GM23338 (cell line): Measurements from ENCODE around the gene CADPS. TPM values are rescaled to one million over a fixed set of nuclear protein-coding genes. Genes with fewer than 3 reads are reported as not detected.

ENCODE experiments used
- ATAC-seq: fragments of 200-7000 bp; cut with Tn5 transposase; 3 replicates; pipeline ENCODE4 v1.9.1; 2020
- DNase-seq: peaks from one replicate; pipeline ENCODE4 v3.0.0-alpha.2; 2015; ENCODE audit warnings: low spot score
- H2AFZ ChIP-seq: fragments of 200-600 bp; sonication (generic); 2 replicates; pipeline ENCODE4 v1.8.0; 2016; ENCODE audit warnings: antibody characterized with exemption, mild to moderate bottlenecking, moderate library complexity
- H3F3A ChIP-seq: fragments of 200-600 bp; sonication (generic); replicated peaks from 2 replicates; pipeline ENCODE4 v1.8.0; 2017; ENCODE audit warnings: antibody characterized with exemption, mixed run types, low read depth
- H3K27ac ChIP-seq: fragments of 200-600 bp; sonication (generic); 2 replicates; pipeline ENCODE4 v1.6.1; 2016; ENCODE audit warnings: low read depth
- H3K27me3 ChIP-seq: fragments of 200-600 bp; sonication (generic); 2 replicates; pipeline ENCODE4 v1.8.0; 2016; ENCODE audit warnings: mild to moderate bottlenecking, mixed run types, moderate library complexity; ENCODE audit not compliant: insufficient read depth
- H3K36me3 ChIP-seq: fragments of 200-600 bp; sonication (generic); 2 replicates; pipeline ENCODE4 v1.8.0; 2016; ENCODE audit warnings: mild to moderate bottlenecking; ENCODE audit not compliant: insufficient read depth
- H3K4me1 ChIP-seq: fragments of 200-600 bp; sonication (generic); 2 replicates; pipeline ENCODE4 v1.8.0; 2016; ENCODE audit warnings: mild to moderate bottlenecking, moderate library complexity; ENCODE audit not compliant: insufficient read depth
- H3K4me2 ChIP-seq: fragments of 200-600 bp; sonication (generic); 2 replicates; pipeline ENCODE4 v1.7.1; 2017; ENCODE audit warnings: mixed run types
- H3K4me3 ChIP-seq: fragments of 200-600 bp; sonication (generic); 2 replicates; pipeline ENCODE4 v1.6.1; 2016; ENCODE audit warnings: mixed run types
- H3K79me2 ChIP-seq: fragments of 200-600 bp; sonication (generic); replicated peaks from 2 replicates; pipeline ENCODE4 v1.8.0; 2017; ENCODE audit warnings: mild to moderate bottlenecking; ENCODE audit not compliant: insufficient read depth
- H3K9me2 ChIP-seq: fragments of 200-600 bp; sonication (generic); 2 replicates; pipeline ENCODE4 v1.8.0; 2017; ENCODE audit not compliant: insufficient read depth
- H4K20me1 ChIP-seq: fragments of 200-600 bp; sonication (generic); replicated peaks from 2 replicates; pipeline ENCODE4 v1.8.0; 2017; ENCODE audit warnings: mild to moderate bottlenecking; ENCODE audit not compliant: insufficient read depth
- H3K27ac Mint-ChIP-seq: 2 replicates; pipeline ENCODE4 v1.8.0; 2020; ENCODE audit warnings: inconsistent platforms, mild to moderate bottlenecking, moderate library complexity, mixed read lengths
- H3K27me3 Mint-ChIP-seq: 3 replicates; pipeline ENCODE4 v1.8.0; 2022; ENCODE audit warnings: low read depth, mild to moderate bottlenecking, moderate library complexity, mixed read lengths, inconsistent platforms; ENCODE audit not compliant: insufficient read depth, poor library complexity
- H3K36me3 Mint-ChIP-seq: 3 replicates; pipeline ENCODE4 v1.8.0; 2021; ENCODE audit warnings: low read depth, mild to moderate bottlenecking, inconsistent platforms, moderate library complexity, mixed read lengths
- H3K4me1 Mint-ChIP-seq: 3 replicates; pipeline ENCODE4 v1.8.0; 2020; ENCODE audit warnings: mild to moderate bottlenecking, inconsistent platforms, mixed read lengths
- H3K4me3 Mint-ChIP-seq: 3 replicates; pipeline ENCODE4 v1.8.0; 2021; ENCODE audit warnings: moderate library complexity, mild to moderate bottlenecking, inconsistent platforms, mixed read lengths
- H3K9me3 Mint-ChIP-seq: 3 replicates; pipeline ENCODE4 v1.8.0; 2020; ENCODE audit warnings: moderate library complexity, mild to moderate bottlenecking, inconsistent platforms, mixed read lengths
- CREB1 ChIP-seq: fragments of 250-450 bp; sonication (Bioruptor Pico); IDR thresholded peaks from 2 replicates; pipeline ENCODE4 v1.5.0; 2020; ENCODE audit warnings: low read depth, mild to moderate bottlenecking, moderate library complexity
- EZH2 ChIP-seq: fragments of 200-600 bp; sonication (generic); IDR thresholded peaks from one replicate; pipeline ENCODE4 v1.8.0; 2017; ENCODE audit warnings: antibody characterized with exemption, mild to moderate bottlenecking, low read depth; ENCODE audit not compliant: unreplicated experiment
- EZH2phosphoT487 ChIP-seq: fragments of 200-600 bp; sonication (generic); IDR thresholded peaks from one replicate; pipeline ENCODE4 v1.8.1; 2018; ENCODE audit warnings: antibody characterized with exemption; ENCODE audit not compliant: unreplicated experiment
- JUNB ChIP-seq: IDR thresholded peaks from one replicate; pipeline ENCODE4 v1.6.1; 2016; ENCODE audit warnings: antibody characterized with exemption; ENCODE audit not compliant: unreplicated experiment
- NANOG ChIP-seq: IDR thresholded peaks from 2 replicates; pipeline ENCODE4 v1.6.1; 2016; ENCODE audit warnings: antibody characterized with exemption, borderline replicate concordance
- POLR2AphosphoS5 ChIP-seq: IDR thresholded peaks from 2 replicates; pipeline ENCODE4 v1.6.1; 2016; ENCODE audit warnings: antibody characterized with exemption, low read depth
- REST ChIP-seq: IDR thresholded peaks from one replicate; pipeline ENCODE4 v1.6.1; 2018; ENCODE audit warnings: antibody characterized with exemption; ENCODE audit not compliant: unreplicated experiment
- STAT1 ChIP-seq: IDR thresholded peaks from one replicate; pipeline ENCODE4 v1.6.1; 2016; ENCODE audit warnings: antibody characterized with exemption; ENCODE audit not compliant: unreplicated experiment
- ZNF114 ChIP-seq: fragments of 250-450 bp; sonication (Bioruptor Pico); IDR thresholded peaks from 2 replicates; pipeline ENCODE4 v1.5.0; 2020; ENCODE audit warnings: mild to moderate bottlenecking, moderate library complexity
- ZNF331 ChIP-seq: fragments of 250-450 bp; sonication (Bioruptor Pico); IDR thresholded peaks from 2 replicates; pipeline ENCODE4 v1.5.0; 2020; ENCODE audit warnings: low read depth, mild to moderate bottlenecking, moderate library complexity
- ZNF462 ChIP-seq: fragments of 250-450 bp; sonication (Bioruptor Pico); IDR thresholded peaks from 2 replicates; pipeline ENCODE4 v1.5.0; 2020; ENCODE audit warnings: mild to moderate bottlenecking, moderate library complexity
- polyA plus RNA-seq: library from polyadenylated mRNA; unstranded; fragments of >200 nt; fragmentation: Nextera tagmentation; extraction: Ambion mirVana; gene quantifications from 2 replicates; pipeline ENCODE4 v1.2.1, GENCODE V29; 2016
- total RNA-seq: library from RNA; depleted of rRNA; stranded (reverse); fragments of >200 nt; shearing (Covaris generic); gene quantifications from 2 replicates; pipeline ENCODE4 v1.2.3, GENCODE V29; 2014
- TF ChIP-seq, protein P1 (sequence below): IDR thresholded peaks from 2 replicates; pipeline ENCODE4 v1.6.1; 2016; ENCODE audit warnings: antibody characterized with exemption
- TF ChIP-seq, protein P2 (sequence below), 2 experiments: fragments of 200-600 bp in 1 of 2; sonication (generic) in 1 of 2; conservative IDR thresholded peaks; 2 replicates each; pipeline versions ENCODE4 v1.5.1 to v1.6.1; 2016 to 2017; ENCODE audit warnings: antibody characterized with exemption in 2 of 2, low read depth in 2 of 2, mild to moderate bottlenecking in 2 of 2, moderate library complexity in 1 of 2

CADPS gene
- total and polyA plus RNA-seq, 2 experiments from 2014 or later, result 14.7 to 22.0 TPM

GRCh38 chr3:62699728-62700127, 175.5 kb downstream of the CADPS start:
- Histone ChIP-seq H4K20me1 (no peaks in the 10 kb centered on the region), H3F3A (no peaks in the 10 kb centered on the region), H3K36me3 (no peaks in the 10 kb centered on the region), H3K79me2 (no peaks in the 10 kb centered on the region), H2AFZ (no peak overlapping the region), H3K27me3 (no peaks in the 10 kb centered on the region), H3K4me1 (peaks cover 9% of the 10 kb centered on the region), H3K9me2 (peaks cover 5% of the 10 kb centered on the region; the same call in 1 of the 2 replicates), H3K4me2 (no peak overlapping the region), H3K27ac (no peak overlapping the region), H3K4me3 (no peak overlapping the region)
- Mint-ChIP-seq H3K36me3 (no peaks in the 10 kb centered on the region), H3K4me1 (peaks cover 24% of the 10 kb centered on the region), H3K27me3 (peaks cover 4% of the 10 kb centered on the region), H3K4me3 (no peak overlapping the region), H3K9me3 (no peaks in the 10 kb centered on the region), H3K27ac (no peak overlapping the region)
- DNase-seq, result no peak
- no peak for ATAC-seq
- TF ChIP-seq ZNF331 (CRISPR knock-in tag) (no peak), NANOG (no peak), STAT1 (no peak), REST (no peak), ZNF114 (no peak), CREB1 (no peak), EZH2phosphoT487 (no peak), POLR2AphosphoS5 (no peak), ZNF462 (no peak), EZH2 (no peak), JUNB (no peak)
- TF ChIP-seq, protein P1, sequence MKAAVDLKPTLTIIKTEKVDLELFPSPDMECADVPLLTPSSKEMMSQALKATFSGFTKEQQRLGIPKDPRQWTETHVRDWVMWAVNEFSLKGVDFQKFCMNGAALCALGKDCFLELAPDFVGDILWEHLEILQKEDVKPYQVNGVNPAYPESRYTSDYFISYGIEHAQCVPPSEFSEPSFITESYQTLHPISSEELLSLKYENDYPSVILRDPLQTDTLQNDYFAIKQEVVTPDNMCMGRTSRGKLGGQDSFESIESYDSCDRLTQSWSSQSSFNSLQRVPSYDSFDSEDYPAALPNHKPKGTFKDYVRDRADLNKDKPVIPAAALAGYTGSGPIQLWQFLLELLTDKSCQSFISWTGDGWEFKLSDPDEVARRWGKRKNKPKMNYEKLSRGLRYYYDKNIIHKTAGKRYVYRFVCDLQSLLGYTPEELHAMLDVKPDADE, result no peak
- TF ChIP-seq, protein P2, sequence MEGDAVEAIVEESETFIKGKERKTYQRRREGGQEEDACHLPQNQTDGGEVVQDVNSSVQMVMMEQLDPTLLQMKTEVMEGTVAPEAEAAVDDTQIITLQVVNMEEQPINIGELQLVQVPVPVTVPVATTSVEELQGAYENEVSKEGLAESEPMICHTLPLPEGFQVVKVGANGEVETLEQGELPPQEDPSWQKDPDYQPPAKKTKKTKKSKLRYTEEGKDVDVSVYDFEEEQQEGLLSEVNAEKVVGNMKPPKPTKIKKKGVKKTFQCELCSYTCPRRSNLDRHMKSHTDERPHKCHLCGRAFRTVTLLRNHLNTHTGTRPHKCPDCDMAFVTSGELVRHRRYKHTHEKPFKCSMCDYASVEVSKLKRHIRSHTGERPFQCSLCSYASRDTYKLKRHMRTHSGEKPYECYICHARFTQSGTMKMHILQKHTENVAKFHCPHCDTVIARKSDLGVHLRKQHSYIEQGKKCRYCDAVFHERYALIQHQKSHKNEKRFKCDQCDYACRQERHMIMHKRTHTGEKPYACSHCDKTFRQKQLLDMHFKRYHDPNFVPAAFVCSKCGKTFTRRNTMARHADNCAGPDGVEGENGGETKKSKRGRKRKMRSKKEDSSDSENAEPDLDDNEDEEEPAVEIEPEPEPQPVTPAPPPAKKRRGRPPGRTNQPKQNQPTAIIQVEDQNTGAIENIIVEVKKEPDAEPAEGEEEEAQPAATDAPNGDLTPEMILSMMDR (conservative IDR thresholded peaks at IDR 0.05; ENCODE audit: low read depth in 2 of 2), result no peak
